HepG2 (cell line): ENCODE measurements around the gene CNOT10. TPM values are rescaled to one million over a fixed set of nuclear protein-coding genes. Genes with fewer than 3 reads are reported as not detected.

Source experiments
- ATAC-seq: fragments of 200-7000 bp; cut with Tn5 transposase; 3 replicates; pipeline ENCODE4 v1.9.1; 2020; ENCODE audit warnings: mild to moderate bottlenecking, moderate library complexity
- BruUV-seq: library from RNA; stranded (reverse); fragments of 400-500 nt; replicated peaks from 2 replicates; lab custom pipeline; 2021; lab: Mats Ljungman, UMichigan
- CTCF ChIA-PET: fragments of 300-600 bp; formaldehyde crosslinking; extraction: SDS; loops from one replicate; lab custom pipeline; 2021; ENCODE audit warnings: low total read pairs, inconsistent platforms, low intra/inter-chr PET ratio; lab: Yijun Ruan, JAX
- POLR2A ChIA-PET: fragments of 350-600 bp; sonication (Branson Sonifier 250); formaldehyde crosslinking; loops from one replicate; lab custom pipeline; 2020; ENCODE audit warnings: antibody characterized with exemption, inconsistent platforms; lab: Yijun Ruan, JAX
- DNase-seq: peaks from one replicate; pipeline ENCODE4 v3.0.0-alpha.2; 2015; ENCODE audit warnings: low spot score
- FAIRE-seq: peaks from 3 replicates; lab custom pipeline; 2011; peaks lifted over from hg19 to GRCh38; lab: Jason Lieb, UNC
- H2AFZ ChIP-seq: one replicate; pipeline ENCODE4 v1.6.1; 2011; ENCODE audit warnings: low read length, inconsistent platforms
- H3K27ac ChIP-seq: fragments of 300-600 bp; 3 replicates; pipeline ENCODE4 v1.8.0; 2011; ENCODE audit warnings: mixed run types, mild to moderate bottlenecking, mixed read lengths, low read length, inconsistent platforms; ENCODE audit not compliant: insufficient read depth; ENCODE audit errors: extremely low read length
- H3K27me3 ChIP-seq, 2 experiments: fragments of 200-600 bp in 1 of 2; 2 replicates in 1 of 2; 3 replicates in 1 of 2; pipeline versions ENCODE4 v1.6.0 to v1.8.0; 2011; ENCODE audit warnings: low read length in 2 of 2, mild to moderate bottlenecking in 2 of 2, moderate library complexity in 2 of 2, inconsistent platforms in 1 of 2; ENCODE audit not compliant: insufficient read depth in 2 of 2, control insufficient read depth in 1 of 2
- H3K36me3 ChIP-seq, 2 experiments: fragments of 200-600 bp in 1 of 2; replicated peaks in 1 of 2; 2 replicates in 1 of 2; 3 replicates in 1 of 2; pipeline versions ENCODE4 v1.5.1 to v1.8.0; 2011; ENCODE audit warnings: low read length in 2 of 2, inconsistent platforms in 1 of 2; ENCODE audit not compliant: insufficient read depth in 2 of 2, control insufficient read depth in 1 of 2
- H3K4me1 ChIP-seq: 2 replicates; pipeline ENCODE4 v1.5.1; 2012; ENCODE audit warnings: low read length, inconsistent platforms; ENCODE audit not compliant: insufficient read depth
- H3K4me2 ChIP-seq: 2 replicates; pipeline ENCODE4 v1.6.0; 2011; ENCODE audit warnings: low read depth, low read length, inconsistent platforms
- H3K4me3 ChIP-seq, 3 experiments: fragments of 200-600 bp in 1 of 3; sonication (generic), shearing (Covaris generic) in 1 of 3; replicated peaks in 1 of 3; 2 replicates each; pipeline ENCODE4 v1.5.1; 2011 to 2016; ENCODE audit warnings: low read length in 3 of 3, inconsistent platforms in 2 of 3, low read depth in 2 of 3, mild to moderate bottlenecking in 2 of 3, control low read depth in 1 of 3, mixed read lengths in 1 of 3; ENCODE audit not compliant: insufficient read depth in 1 of 3
- H3K79me2 ChIP-seq: one replicate; pipeline ENCODE4 v1.6.1; 2011; ENCODE audit warnings: low read length, inconsistent platforms; ENCODE audit not compliant: insufficient read depth
- H3K9ac ChIP-seq: 2 replicates; pipeline ENCODE4 v1.6.0; 2011; ENCODE audit warnings: mild to moderate bottlenecking, low read depth, low read length, inconsistent platforms; ENCODE audit not compliant: insufficient read depth
- H3K9me3 ChIP-seq: 2 replicates; pipeline ENCODE4 v1.5.1; 2012; ENCODE audit warnings: mild to moderate bottlenecking, low read length
- H4K20me1 ChIP-seq: 2 replicates; pipeline ENCODE4 v1.6.0; 2011; ENCODE audit warnings: inconsistent platforms, mild to moderate bottlenecking, low read length, moderate library complexity; ENCODE audit not compliant: insufficient read depth
- AFF4 ChIP-seq: sonication (generic); formaldehyde crosslinking; IDR thresholded peaks from 2 replicates; pipeline ENCODE4 v1.4.0; 2020; ENCODE audit warnings: missing genetic modification reagents
- ARID4A ChIP-seq: sonication (generic); formaldehyde crosslinking; IDR thresholded peaks from 2 replicates; pipeline ENCODE4 v1.5.0; 2020; ENCODE audit warnings: mild to moderate bottlenecking, missing genetic modification reagents, borderline replicate concordance
- ATF7 ChIP-seq, 2 experiments: fragments of 450-650 bp in 1 of 2; sonication (generic) in 1 of 2; formaldehyde crosslinking in 1 of 2; IDR thresholded peaks; 2 replicates each; pipeline versions ENCODE4 v1.4.0 to v1.6.1; 2016 to 2020; ENCODE audit warnings: antibody characterized with exemption in 1 of 2, mild to moderate bottlenecking in 1 of 2, missing genetic modification reagents in 1 of 2
- HDAC6 ChIP-seq: fragments of 200-600 bp; sonication (generic); IDR thresholded peaks from 2 replicates; pipeline ENCODE4 v1.7.0; 2017; ENCODE audit warnings: mild to moderate bottlenecking, antibody characterized with exemption, low read length, low read depth
- IRF2 ChIP-seq: IDR thresholded peaks from 2 replicates; pipeline ENCODE4 v1.6.1; 2018; ENCODE audit warnings: missing genetic modification reagents, missing compliant biosample characterization
- KDM5A ChIP-seq: fragments of 200-600 bp; sonication (generic); IDR thresholded peaks from 2 replicates; pipeline ENCODE4 v1.7.0; 2018; ENCODE audit warnings: antibody characterized with exemption, mild to moderate bottlenecking, low read length, borderline replicate concordance
- KMT2A ChIP-seq: sonication (generic); formaldehyde crosslinking; IDR thresholded peaks from 2 replicates; pipeline ENCODE4 v1.4.0; 2020; ENCODE audit warnings: missing genetic modification reagents
- PHF8 ChIP-seq: sonication (generic); formaldehyde crosslinking; IDR thresholded peaks from 2 replicates; pipeline ENCODE4 v1.5.0; 2020; ENCODE audit warnings: missing genetic modification reagents
- RBFOX2 ChIP-seq: fragments of 200-400 bp; formaldehyde crosslinking; IDR thresholded peaks from 2 replicates; pipeline ENCODE4 v1.6.1; 2017; ENCODE audit warnings: low read depth, mild to moderate bottlenecking, low read length
- SAP130 ChIP-seq: IDR thresholded peaks from 2 replicates; pipeline ENCODE4 v1.6.1; 2016; ENCODE audit warnings: low read depth
- WIZ ChIP-seq: sonication (generic); formaldehyde crosslinking; IDR thresholded peaks from 2 replicates; pipeline ENCODE4 v1.5.1; 2020; ENCODE audit warnings: mild to moderate bottlenecking, missing genetic modification reagents
- ZNF530 ChIP-seq: sonication (generic); formaldehyde crosslinking; IDR thresholded peaks from 2 replicates; pipeline ENCODE4 v1.5.0; 2020; ENCODE audit warnings: low read depth, mild to moderate bottlenecking, missing genetic modification reagents
- ZNF558 ChIP-seq: sonication (generic); formaldehyde crosslinking; IDR thresholded peaks from 2 replicates; pipeline ENCODE4 v1.9.0; 2022; ENCODE audit warnings: mild to moderate bottlenecking, missing genetic modification reagents, borderline replicate concordance
- ZNF747 ChIP-seq: sonication (generic); formaldehyde crosslinking; IDR thresholded peaks from 2 replicates; pipeline ENCODE4 v1.8.1; 2023; ENCODE audit warnings: missing genetic modification reagents, mild to moderate bottlenecking, borderline replicate concordance
- WGBS: methylation state at CpG from one replicate; pipeline ENCODE4 v1.1.6; 2017; ENCODE audit warnings: low lambda C conversion rate; 5-methylcytosine and 5-hydroxymethylcytosine counted together
- in situ Hi-C: cut with HindIII; loops from 2 replicates; pipeline ENCODE4 v1.10.0; 2017; ENCODE audit warnings: low pct_unique_long_range_greater_than_20kb; ENCODE audit not compliant: extremely low pct_ligation_motif_present
- intact Hi-C: fragments of 100-400 bp; cut with micrococcal nuclease; formaldehyde crosslinking; loops from one replicate; pipeline ENCODE4 v1.10.0; 2022; ENCODE audit not compliant: unreplicated experiment
- polyA plus RNA-seq, 8 experiments: library from polyadenylated mRNA; depleted of rRNA in 3 of 8; stranded (reverse) in 7 of 8; unstranded in 1 of 8; fragments of >200 nt; fragmentation: Illumina TruSeq in 4 of 8; extraction: Trizol in 4 of 8; gene quantifications; 2 replicates each; pipeline versions ENCODE4 v1.2.1 to v1.2.3, GENCODE V29; 2011 to 2016; ENCODE audit warnings: low read depth in 4 of 8, missing spikeins in 1 of 8, mixed read lengths in 1 of 8; ENCODE audit not compliant: insufficient read depth in 1 of 8
- total RNA-seq, 5 experiments: library from RNA; depleted of rRNA; stranded (reverse); fragments of >200 nt; fragmentation: Illumina TruSeq; extraction: Trizol; gene quantifications; 2 replicates each; pipeline ENCODE4 v1.2.3, GENCODE V29; 2016; ENCODE audit warnings: low read depth in 1 of 5

CNOT10 gene
- total and polyA plus RNA-seq, 2 of the 13 experiments (the other 11 are each of a cell fraction or from before 2014, with no cell fraction given): 21.2 to 34.1 TPM

- CTCF ChIA-PET: no interaction called here
- peak overlapping the region; percentile 92 to 98 (median 94) for H3K4me3 ChIP-seq
- WGBS: under 1% methylated on average over 23 of the region's 41 CpGs
- TF ChIP-seq ZNF530 (CRISPR knock-in tag): no peak
- peak; percentile 12; the same call in 1 of the 2 replicates for TF ChIP-seq IRF2 (CRISPR knock-in tag)
- TF ChIP-seq ZNF558 (CRISPR knock-in tag): no peak
- TF ChIP-seq PHF8 (CRISPR knock-in tag): peak; percentile 42; the same call in 1 of the 2 replicates
- TF ChIP-seq HDAC6: peak; percentile 90
- no peak for TF ChIP-seq ATF7 (IDR thresholded peaks at IDR 0.05)
- TF ChIP-seq ATF7 (CRISPR knock-in tag; IDR thresholded peaks at IDR 0.05): no peak
- 0 out of 2 replicates have a peak, but pooled peaks have one; percentile 29 for TF ChIP-seq KDM5A
- TF ChIP-seq KMT2A (CRISPR knock-in tag): peak; percentile 42; the same call in 1 of the 2 replicates
- TF ChIP-seq WIZ (CRISPR knock-in tag): 0 out of 2 replicates have a peak, but pooled peaks have one; percentile 5
- TF ChIP-seq SAP130 (CRISPR knock-in tag): peak; percentile 35; the same call in 1 of the 2 replicates
- no peak for TF ChIP-seq ZNF747
- TF ChIP-seq AFF4 (CRISPR knock-in tag): peak; percentile 67; the same call in 1 of the 2 replicates
- peak; percentile 55; the same call in 1 of the 2 replicates for TF ChIP-seq ARID4A (CRISPR knock-in tag)
- 0 out of 2 replicates have a peak, but pooled peaks have one; percentile 41 for TF ChIP-seq RBFOX2
Observed at GRCh38 chr3:32819551-32820348, 134.8 kb downstream of the CNOT10 start.

More at GRCh38 chr3:32819551-32820348, 134.8 kb downstream of the CNOT10 start:
- Histone ChIP-seq H3K9ac (peak overlapping the region; percentile 95), H3K27me3 (peaks cover 0 to 6% of the 10 kb centered on the region in 2 experiments; a peak in 1 of 5 replicates), H2AFZ (no peak overlapping the region), H3K79me2 (peaks cover 97% of the 10 kb centered on the region), H4K20me1 (peaks cover 72% of the 10 kb centered on the region), H3K36me3 (peaks cover 10 to 28% of the 10 kb centered on the region in 2 experiments), H3K27ac (peak overlapping the region; percentile 99), H3K9me3 (no peaks in the 10 kb centered on the region), H3K4me2 (peak overlapping the region; percentile 99), H3K4me1 (peaks cover 31% of the 10 kb centered on the region)
- intact Hi-C loops: loop anchor here (1.0 to 2.0 kb wide), 2 partner anchors 45 to 81 kb away; no protein-coding TSS in a partner anchor
- POLR2A ChIA-PET: interaction anchor here (1.3 to 2.9 kb wide), 10 partner anchors 14 to 83 kb away, joined by 4 to 15 read pairs (median 6); no protein-coding TSS in a partner anchor
- in situ Hi-C loops: loop anchor here (5.0 to 10.0 kb wide), 2 partner anchors 37 to 65 kb away; no protein-coding TSS in a partner anchor
- DNase-seq (no peak), ATAC-seq (no peak), FAIRE-seq (no peak)
- BruUV-seq: no TSS peak
